Stomach (tissue), 9 donors: ENCODE data around the gene MGAM2. TPM values are rescaled to one million over a fixed set of nuclear protein-coding genes. Genes with fewer than 3 reads are reported as not detected.
A peak's percentile ranks its signal among the peaks of the same experiment; 100 is the strongest.
"Not testable (repeated sequence)": the region's sequence is repeated elsewhere in the genome, so short reads cannot be mapped to it uniquely, and the experiment has no call there.

Experiments
- DNase-seq, 2 donors: peaks; one replicate each; pipeline versions ENCODE4 v3.0.0 to v3.0.0-alpha.2; 2013 to 2019
- H3K27ac ChIP-seq, 5 donors: fragments of 200-600 bp in 4 of 5; sonication (generic) in 4 of 5; one replicate each; pipeline ENCODE4 v1.5.1; 2013 to 2019; ENCODE audit warnings: mild to moderate bottlenecking in 1 of 5, moderate library complexity in 1 of 5
- H3K27me3 ChIP-seq, 3 donors: fragments of 200-600 bp; sonication (generic); one replicate each; pipeline ENCODE4 v1.5.1; 2017 to 2019; ENCODE audit warnings: mixed run types in 1 of 3
- H3K36me3 ChIP-seq, 4 donors: fragments of 200-600 bp; sonication (generic); 1 replicate in 3 of 4; 2 replicates in 1 of 4; pipeline ENCODE4 v1.5.1; 2016 to 2019
- H3K4me1 ChIP-seq, 4 donors: fragments of 200-600 bp; sonication (generic); one replicate each; pipeline ENCODE4 v1.5.1; 2016 to 2019
- H3K4me3 ChIP-seq, 4 donors: fragments of 200-600 bp; sonication (generic) in 3 of 4; one replicate each; pipeline ENCODE4 v1.5.1; 2016 to 2019; ENCODE audit warnings: mild to moderate bottlenecking in 1 of 4
- H3K9me3 ChIP-seq, 4 donors: fragments of 200-600 bp; sonication (generic); one replicate each; pipeline ENCODE4 v1.5.1; 2016 to 2019
- CTCF ChIP-seq, 7 experiments: fragments of 450-650 bp in 4 of 7; fragments of 200-600 bp in 3 of 7; sonication (generic) in 3 of 7; IDR thresholded peaks; one replicate each; pipeline ENCODE4 v1.5.1; 2016 to 2019; ENCODE audit warnings: antibody characterized with exemption in 7 of 7, control low read depth in 2 of 7, mild to moderate bottlenecking in 1 of 7
- EP300 ChIP-seq: sonication (generic); formaldehyde crosslinking; IDR thresholded peaks from one replicate; pipeline ENCODE4 v1.6.1; 2017; ENCODE audit warnings: antibody characterized with exemption
- POLR2A ChIP-seq, 4 donors: fragments of 450-650 bp; IDR thresholded peaks; one replicate each; pipeline ENCODE4 v1.6.1; 2016; ENCODE audit warnings: antibody characterized with exemption in 4 of 4, control low read depth in 2 of 4, mild to moderate bottlenecking in 1 of 4, moderate library complexity in 1 of 4
- POLR2AphosphoS5 ChIP-seq, 3 donors: sonication (generic); formaldehyde crosslinking; IDR thresholded peaks; one replicate each; pipeline ENCODE4 v1.6.1; 2016; ENCODE audit warnings: antibody characterized with exemption in 3 of 3
- WGBS, 5 donors: extraction: QIAGEN DNeasy Blood & Tissue Kit in 3 of 5; methylation state at CpG; one replicate each; pipeline versions ENCODE4 v1.1.5 to v1.1.7; 2013 to 2018; 5-methylcytosine and 5-hydroxymethylcytosine counted together
- intact Hi-C: fragments of 100-400 bp; cut with DNase I; formaldehyde crosslinking; loops from one replicate; pipeline ENCODE4 v1.15.1; 2023; ENCODE audit warnings: low total_unique reads
- polyA plus RNA-seq, 3 donors: library from polyadenylated mRNA; stranded (reverse); fragments of 200-250 nt; gene quantifications; one replicate each; pipeline ENCODE4 v1.2.3, GENCODE V29; 2013
- total RNA-seq, 5 donors: library from RNA; depleted of rRNA; stranded (reverse); fragments of >200 nt; gene quantifications; one replicate each; pipeline versions ENCODE4 v1.1.0 to v1.2.3, GENCODE V29; 2014 to 2016
- donor health status: healthy with polysubstance abuse.
- donor health status: Bipolar disorder and iron deficiency.
- donor health status: healthy.

Gene MGAM2
- total and polyA plus RNA-seq, 8 donors: 0.05 to 2.9 (median 1.1) TPM; not detected in 3

- Histone ChIP-seq H3K4me3 (no peak overlapping the region), H3K36me3 (peaks cover 0 to 2% (median 0%) of the 10 kb centered on the region in 4 donors), H3K9me3 (no peaks in the 10 kb centered on the region), H3K27ac (no peak overlapping the region), H3K27me3 (no peaks in the 10 kb centered on the region), H3K4me1 (peaks cover 0 to 16% (median 0%) of the 10 kb centered on the region in 4 donors)
- peak in 1 of 2 donors; percentile 0 for DNase-seq
- intact Hi-C loops: no loop called here
- WGBS, 5 donors: 84 to 92% (median 88%) methylated on average over 1 of the region's 1 CpG
- TF ChIP-seq EP300 (no peak), POLR2AphosphoS5 (IDR thresholded peaks at IDR 0.05) (no peak), CTCF (IDR thresholded peaks at IDR 0.05) (no peak), POLR2A (IDR thresholded peaks at IDR 0.05) (no peak)
Measured at GRCh38 chr7:142100634-142101033, 10.9 kb upstream of the MGAM2 start.

- H3K9me3 ChIP-seq, intact Hi-C loops: not testable (repeated sequence)
- WGBS, 5 donors: 80 to 89% (median 84%) methylated on average over 6 of the region's 6 CpGs
Measured at GRCh38 chr7:142101794-142102193, 9.7 kb upstream of the MGAM2 start.

GRCh38 chr7:142104550-142105527 is 6.7 kb upstream of the MGAM2 start:
- TF ChIP-seq EP300: no peak
- peak in 2 of 3 donors; percentile 53 to 64 for TF ChIP-seq POLR2AphosphoS5 (IDR thresholded peaks at IDR 0.05)
- Histone ChIP-seq H3K9me3 (no peaks in the 10 kb centered on the region), H3K27ac (peak overlapping the region in 4 of 5 donors; percentile 10 to 80 (median 53)), H3K27me3 (no peaks in the 10 kb centered on the region), H3K36me3 (no peaks in the 10 kb centered on the region), H3K4me1 (peaks cover 0 to 18% (median 0%) of the 10 kb centered on the region in 4 donors), H3K4me3 (no peak overlapping the region)
- 38 to 53% (median 50%) methylated on average over 6 of the region's 6 CpGs for WGBS, 5 donors
- intact Hi-C loops: no loop called here
- peak; percentile 37 to 75 for DNase-seq

More at GRCh38 chr7:142101794-142102193, 9.7 kb upstream of the MGAM2 start:
- not testable (repeated sequence) for DNase-seq, H3K4me3 ChIP-seq, H3K27me3 ChIP-seq, H3K27ac ChIP-seq, H3K36me3 ChIP-seq
- peaks cover 0 to 18% (median 0%) of the 10 kb centered on the region in 4 donors for H3K4me1 ChIP-seq

GRCh38 chr7:142108728-142109505 is 2.6 kb upstream of the MGAM2 start:
- no peaks in the 10 kb centered on the region for H3K9me3 ChIP-seq
- H3K36me3 ChIP-seq: no peaks in the 10 kb centered on the region
- DNase-seq: no peak
- 70 to 73% (median 71%) methylated on average over 8 of the region's 8 CpGs for WGBS, 5 donors
- H3K4me3 ChIP-seq: no peak overlapping the region
- TF ChIP-seq CTCF (IDR thresholded peaks at IDR 0.05) (no peak), EP300 (no peak), POLR2AphosphoS5 (IDR thresholded peaks at IDR 0.05) (no peak), POLR2A (IDR thresholded peaks at IDR 0.05) (no peak)
- intact Hi-C loops: no loop called here
- H3K27ac ChIP-seq: no peak overlapping the region
- H3K4me1 ChIP-seq: peaks cover 0 to 18% (median 0%) of the 10 kb centered on the region in 4 donors
- no peaks in the 10 kb centered on the region for H3K27me3 ChIP-seq

- H3K27ac ChIP-seq: no peak overlapping the region
- H3K4me3 ChIP-seq: no peak overlapping the region
- no peaks in the 10 kb centered on the region for H3K36me3 ChIP-seq
- intact Hi-C loops: no loop called here
- H3K9me3 ChIP-seq: no peaks in the 10 kb centered on the region
- H3K27me3 ChIP-seq: no peaks in the 10 kb centered on the region
- TF ChIP-seq EP300 (no peak), POLR2A (IDR thresholded peaks at IDR 0.05) (no peak), CTCF (IDR thresholded peaks at IDR 0.05) (no peak), POLR2AphosphoS5 (IDR thresholded peaks at IDR 0.05) (no peak)
- 78 to 86% (median 83%) methylated on average over 4 of the region's 4 CpGs for WGBS, 5 donors
- no peak for DNase-seq
- H3K4me1 ChIP-seq: peaks cover 0 to 7% (median 0%) of the 10 kb centered on the region in 4 donors
Measured at GRCh38 chr7:142110098-142110497, 1.4 kb upstream of the MGAM2 start.
